IMR-90 (cell line): ENCODE results near the gene MYO3B. TPM values are rescaled to one million over a fixed set of nuclear protein-coding genes. Genes with fewer than 3 reads are reported as not detected.

Experiments used
- ATAC-seq: fragments of 200-7000 bp; cut with Tn5 transposase; 2 replicates; pipeline ENCODE4 v1.9.1; 2020; ENCODE audit warnings: low read depth, mild to moderate bottlenecking, moderate library complexity
- BruUV-seq: library from RNA; stranded (reverse); fragments of 400-500 nt; replicated peaks from 2 replicates; lab custom pipeline; 2021; lab: Mats Ljungman, UMichigan
- CTCF ChIA-PET: fragments of 300-600 bp; formaldehyde crosslinking; extraction: SDS; loops from one replicate; lab custom pipeline; 2021; ENCODE audit warnings: antibody characterized with exemption; lab: Yijun Ruan, JAX
- POLR2A ChIA-PET: fragments of 300-600 bp; sonication (Branson Sonifier 250); formaldehyde crosslinking; loops from one replicate; lab custom pipeline; 2022; ENCODE audit warnings: antibody characterized with exemption; ENCODE audit not compliant: unreplicated experiment; lab: Charles Lee
- DNase-seq: peaks from one replicate; pipeline ENCODE4 v3.0.0; 2013
- H2AFZ ChIP-seq: replicated peaks from 2 replicates; pipeline ENCODE3; 2013; ENCODE audit warnings: low read length, mild to moderate bottlenecking; ENCODE audit not compliant: poor library complexity
- H2AK5ac ChIP-seq: 2 replicates; pipeline ENCODE4 v1.6.1; 2013; ENCODE audit warnings: low read depth, low read length, inconsistent platforms
- H2AK9ac ChIP-seq: replicated peaks from 2 replicates; pipeline ENCODE3; 2013; ENCODE audit warnings: mild to moderate bottlenecking, low read depth, low read length, moderate library complexity; ENCODE audit not compliant: poor library complexity
- H2BK120ac ChIP-seq: 2 replicates; pipeline ENCODE4 v1.6.1; 2013; ENCODE audit warnings: low read depth, low read length, inconsistent platforms
- H2BK15ac ChIP-seq: 3 replicates; pipeline ENCODE4 v1.6.1; 2013; ENCODE audit warnings: low read depth, low read length, inconsistent platforms
- H2BK20ac ChIP-seq: 2 replicates; pipeline ENCODE4 v1.6.1; 2013; ENCODE audit warnings: low read depth, mild to moderate bottlenecking, inconsistent platforms, low read length, moderate library complexity
- H2BK5ac ChIP-seq: 2 replicates; pipeline ENCODE4 v1.6.1; 2013; ENCODE audit warnings: mild to moderate bottlenecking, low read depth, low read length, inconsistent platforms; ENCODE audit not compliant: poor library complexity, severe bottlenecking
- H3K14ac ChIP-seq: replicated peaks from 2 replicates; pipeline ENCODE4 v1.6.1; 2013; ENCODE audit warnings: low read depth, low read length, inconsistent platforms
- H3K18ac ChIP-seq: 2 replicates; pipeline ENCODE4 v1.6.1; 2013; ENCODE audit warnings: low read depth, low read length, control low read depth
- H3K23ac ChIP-seq: 2 replicates; pipeline ENCODE4 v1.6.1; 2013; ENCODE audit warnings: low read depth, low read length, inconsistent platforms
- H3K27ac ChIP-seq: 2 replicates; pipeline ENCODE4 v1.5.1; 2013; ENCODE audit warnings: mild to moderate bottlenecking, control low read depth, low read length; ENCODE audit not compliant: insufficient read depth
- H3K27me3 ChIP-seq: 2 replicates; pipeline ENCODE4 v1.6.1; 2013; ENCODE audit warnings: low read length; ENCODE audit not compliant: control insufficient read depth, insufficient read depth
- H3K36me3 ChIP-seq: 2 replicates; pipeline ENCODE4 v1.6.1; 2013; ENCODE audit warnings: low read length, mixed read lengths; ENCODE audit not compliant: control insufficient read depth, insufficient read depth
- H3K4ac ChIP-seq: 2 replicates; pipeline ENCODE4 v1.6.1; 2013; ENCODE audit warnings: low read depth, low read length, inconsistent platforms
- H3K4me1 ChIP-seq: 2 replicates; pipeline ENCODE4 v1.6.1; 2013; ENCODE audit warnings: low read length, mixed read lengths; ENCODE audit not compliant: control insufficient read depth, insufficient read depth
- H3K4me2 ChIP-seq: 2 replicates; pipeline ENCODE4 v1.6.1; 2013; ENCODE audit warnings: low read depth, mild to moderate bottlenecking, control low read depth, low read length, moderate library complexity
- H3K4me3 ChIP-seq: 2 replicates; pipeline ENCODE4 v1.5.1; 2013; ENCODE audit warnings: low read depth, mild to moderate bottlenecking, control low read depth, low read length, moderate library complexity; ENCODE audit not compliant: insufficient read depth
- H3K56ac ChIP-seq: 2 replicates; pipeline ENCODE4 v1.6.1; 2013; ENCODE audit warnings: low read length, inconsistent platforms; ENCODE audit not compliant: insufficient read depth; ENCODE audit errors: extremely low read depth
- H3K79me1 ChIP-seq, 2 experiments: 2 replicates each; pipeline ENCODE4 v1.6.1; 2013; ENCODE audit warnings: low read length in 2 of 2, inconsistent platforms in 1 of 2, low read depth in 1 of 2
- H3K9ac ChIP-seq: 2 replicates; pipeline ENCODE4 v1.6.1; 2013; ENCODE audit warnings: low read depth, low read length, control low read depth
- H3K9me1 ChIP-seq: 2 replicates; pipeline ENCODE4 v1.6.1; 2013; ENCODE audit warnings: low read length, inconsistent platforms; ENCODE audit not compliant: insufficient read depth
- H3K9me3 ChIP-seq: 2 replicates; pipeline ENCODE4 v1.6.1; 2013; ENCODE audit warnings: low read length; ENCODE audit not compliant: control insufficient read depth, insufficient read depth
- H4K20me1 ChIP-seq: 2 replicates; pipeline ENCODE4 v1.6.1; 2013; ENCODE audit warnings: low read length, inconsistent platforms; ENCODE audit not compliant: insufficient read depth
- H4K5ac ChIP-seq: 2 replicates; pipeline ENCODE4 v1.6.1; 2013; ENCODE audit warnings: mild to moderate bottlenecking, low read depth, low read length, control low read depth
- H4K8ac ChIP-seq, 2 experiments: 2 replicates each; pipeline ENCODE4 v1.6.1; 2013; ENCODE audit warnings: low read depth in 2 of 2, low read length in 2 of 2, control low read depth in 1 of 2, inconsistent platforms in 1 of 2
- H4K91ac ChIP-seq: 2 replicates; pipeline ENCODE4 v1.6.1; 2013; ENCODE audit warnings: low read depth, low read length, inconsistent platforms; ENCODE audit not compliant: insufficient read depth
- FOS ChIP-seq: fragments of 150-350 bp; IDR thresholded peaks from 2 replicates; pipeline ENCODE4 v1.6.1; 2016; ENCODE audit warnings: low read depth, low read length
- MAFK ChIP-seq: IDR thresholded peaks from 2 replicates; pipeline ENCODE4 v1.6.1; 2012; ENCODE audit warnings: low read depth, low read length, improper control_type of control experiment
- MAZ ChIP-seq: IDR thresholded peaks from 2 replicates; pipeline ENCODE4 v1.6.1; 2012; ENCODE audit warnings: low read depth, mild to moderate bottlenecking, low read length, improper control_type of control experiment, moderate library complexity, borderline replicate concordance
- MXI1 ChIP-seq: IDR thresholded peaks from 2 replicates; pipeline ENCODE4 v1.6.1; 2012; ENCODE audit warnings: low read depth, mild to moderate bottlenecking, low read length, moderate library complexity, borderline replicate concordance
- NFE2L2 ChIP-seq: fragments of 150-350 bp; IDR thresholded peaks from 2 replicates; pipeline ENCODE4 v1.6.1; 2016; ENCODE audit warnings: low read depth, mild to moderate bottlenecking, low read length
- POLR2A ChIP-seq: IDR thresholded peaks from 2 replicates; pipeline ENCODE4 v1.6.1; 2012; ENCODE audit warnings: mild to moderate bottlenecking, low read depth, low read length
- RAD21 ChIP-seq: IDR thresholded peaks from 2 replicates; pipeline ENCODE4 v1.6.1; 2012; ENCODE audit warnings: low read length, improper control_type of control experiment
- RCOR1 ChIP-seq: IDR thresholded peaks from 2 replicates; pipeline ENCODE4 v1.6.1; 2012; ENCODE audit warnings: mild to moderate bottlenecking, low read length, improper control_type of control experiment; ENCODE audit not compliant: insufficient replicate concordance
- RFX5 ChIP-seq: IDR thresholded peaks from 2 replicates; pipeline ENCODE4 v1.8.0; 2012; ENCODE audit warnings: low read depth, mild to moderate bottlenecking, low read length, moderate library complexity
- WGBS, 2 experiments: methylation state at CpG; one replicate each; pipeline versions ENCODE4 v1.1.5 to v1.1.7; 2013; ENCODE audit warnings: missing lambda C conversion rate in 2 of 2; ENCODE audit not compliant: insufficient read length in 1 of 2; ENCODE audit errors: extremely low coverage in 2 of 2; 5-methylcytosine and 5-hydroxymethylcytosine counted together
- dilution Hi-C: fragments of 300-500 bp; cut with HindIII; formaldehyde crosslinking; loops from one replicate; pipeline ENCODE4 v1.14.3; 2018; ENCODE audit warnings: low sequenced_read_pairs; ENCODE audit not compliant: unreplicated experiment
- in situ Hi-C: fragments of 300-500 bp; cut with MboI; formaldehyde crosslinking; loops from 3 replicates; pipeline ENCODE4 v1.14.3; 2019; ENCODE audit warnings: low sequenced_read_pairs, inconsistent platforms, mixed read lengths
- intact Hi-C: fragments of 100-400 bp; cut with micrococcal nuclease; formaldehyde crosslinking; loops from 2 replicates; pipeline ENCODE4 v1.10.0; 2022
- polyA plus RNA-seq, 3 experiments: library from polyadenylated mRNA; depleted of rRNA; stranded (reverse); fragments of >200 nt; gene quantifications; 2 replicates each; pipeline ENCODE4 v1.2.3, GENCODE V29; 2012; ENCODE audit warnings: low replicate concordance in 1 of 3
- total RNA-seq: library from RNA; depleted of rRNA; stranded (reverse); fragments of >200 nt; gene quantifications from 2 replicates; pipeline ENCODE4 v1.2.3, GENCODE V29; 2012
- TF ChIP-seq, protein P1 (sequence below): fragments of 150-350 bp; IDR thresholded peaks from 2 replicates; pipeline ENCODE4 v1.6.1; 2017; ENCODE audit warnings: mild to moderate bottlenecking, antibody characterized with exemption, low read length, low read depth
- TF ChIP-seq, protein P2 (sequence below): fragments of 150-350 bp; IDR thresholded peaks from 2 replicates; pipeline ENCODE4 v1.6.1; 2016; ENCODE audit warnings: low read depth, mild to moderate bottlenecking, low read length, moderate library complexity, borderline replicate concordance
- TF ChIP-seq, protein P3 (sequence below): conservative IDR thresholded peaks from 2 replicates; pipeline ENCODE4 v1.5.1; 2012; ENCODE audit warnings: mild to moderate bottlenecking, low read depth, low read length, improper control_type of control experiment

The MYO3B gene
- total and polyA plus RNA-seq, 2 of the 4 experiments (the other 2 are of a cell fraction), result 0.02 TPM; not detected in 1

DNA sequence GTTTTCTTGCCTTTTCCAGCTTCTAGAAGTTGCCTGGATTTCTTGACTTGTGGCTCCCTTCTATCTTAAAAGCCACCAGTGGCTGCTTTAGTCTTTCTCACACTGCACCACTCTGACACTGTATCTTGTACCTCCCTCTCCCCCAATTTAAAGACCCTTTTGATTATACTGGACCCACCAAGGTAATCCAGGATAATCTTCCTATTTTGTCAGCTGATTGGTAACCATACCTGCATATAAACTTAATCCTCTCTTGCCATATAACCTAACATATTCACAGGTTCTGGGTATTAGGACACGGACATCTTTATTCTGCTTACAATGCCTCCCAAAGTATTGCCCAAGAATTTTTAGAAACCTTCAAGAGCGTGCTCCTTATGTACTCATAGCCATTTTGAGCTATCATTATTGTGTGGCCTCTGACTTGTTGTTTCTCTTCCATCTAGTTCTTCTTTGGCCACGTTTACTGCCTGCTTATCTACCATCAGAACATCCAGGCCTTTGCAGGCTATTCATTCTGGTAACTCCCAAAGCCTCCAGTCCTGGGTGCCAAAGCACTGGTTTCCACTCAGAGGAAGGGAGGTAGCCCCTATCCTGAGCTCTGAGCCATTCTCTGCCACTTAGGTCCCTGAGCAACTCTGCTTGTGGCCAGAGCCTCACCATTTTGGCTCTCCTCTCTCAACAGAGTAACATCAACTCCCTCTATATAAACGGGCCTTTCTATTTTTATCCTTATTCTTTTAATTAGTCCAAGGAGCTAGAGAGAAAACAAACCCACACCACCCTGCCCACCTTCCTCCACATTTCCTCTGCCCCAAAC is 70.8 kb downstream of the MYO3B start:
- H4K5ac ChIP-seq, result no peak overlapping the region
- H3K23ac ChIP-seq, result no peak overlapping the region
- H3K9me3 ChIP-seq, result no peaks in the 10 kb centered on the region
- TF ChIP-seq RCOR1 (no peak), MXI1 (no peak), POLR2A (no peak), MAZ (no peak), RAD21 (no peak), FOS (no peak), NFE2L2 (no peak), MAFK (no peak), RFX5 (no peak)
- TF ChIP-seq, protein P1, sequence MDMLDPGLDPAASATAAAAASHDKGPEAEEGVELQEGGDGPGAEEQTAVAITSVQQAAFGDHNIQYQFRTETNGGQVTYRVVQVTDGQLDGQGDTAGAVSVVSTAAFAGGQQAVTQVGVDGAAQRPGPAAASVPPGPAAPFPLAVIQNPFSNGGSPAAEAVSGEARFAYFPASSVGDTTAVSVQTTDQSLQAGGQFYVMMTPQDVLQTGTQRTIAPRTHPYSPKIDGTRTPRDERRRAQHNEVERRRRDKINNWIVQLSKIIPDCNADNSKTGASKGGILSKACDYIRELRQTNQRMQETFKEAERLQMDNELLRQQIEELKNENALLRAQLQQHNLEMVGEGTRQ, result no peak
- TF ChIP-seq, protein P2, sequence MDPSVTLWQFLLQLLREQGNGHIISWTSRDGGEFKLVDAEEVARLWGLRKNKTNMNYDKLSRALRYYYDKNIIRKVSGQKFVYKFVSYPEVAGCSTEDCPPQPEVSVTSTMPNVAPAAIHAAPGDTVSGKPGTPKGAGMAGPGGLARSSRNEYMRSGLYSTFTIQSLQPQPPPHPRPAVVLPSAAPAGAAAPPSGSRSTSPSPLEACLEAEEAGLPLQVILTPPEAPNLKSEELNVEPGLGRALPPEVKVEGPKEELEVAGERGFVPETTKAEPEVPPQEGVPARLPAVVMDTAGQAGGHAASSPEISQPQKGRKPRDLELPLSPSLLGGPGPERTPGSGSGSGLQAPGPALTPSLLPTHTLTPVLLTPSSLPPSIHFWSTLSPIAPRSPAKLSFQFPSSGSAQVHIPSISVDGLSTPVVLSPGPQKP, result no peak
- TF ChIP-seq, protein P3, sequence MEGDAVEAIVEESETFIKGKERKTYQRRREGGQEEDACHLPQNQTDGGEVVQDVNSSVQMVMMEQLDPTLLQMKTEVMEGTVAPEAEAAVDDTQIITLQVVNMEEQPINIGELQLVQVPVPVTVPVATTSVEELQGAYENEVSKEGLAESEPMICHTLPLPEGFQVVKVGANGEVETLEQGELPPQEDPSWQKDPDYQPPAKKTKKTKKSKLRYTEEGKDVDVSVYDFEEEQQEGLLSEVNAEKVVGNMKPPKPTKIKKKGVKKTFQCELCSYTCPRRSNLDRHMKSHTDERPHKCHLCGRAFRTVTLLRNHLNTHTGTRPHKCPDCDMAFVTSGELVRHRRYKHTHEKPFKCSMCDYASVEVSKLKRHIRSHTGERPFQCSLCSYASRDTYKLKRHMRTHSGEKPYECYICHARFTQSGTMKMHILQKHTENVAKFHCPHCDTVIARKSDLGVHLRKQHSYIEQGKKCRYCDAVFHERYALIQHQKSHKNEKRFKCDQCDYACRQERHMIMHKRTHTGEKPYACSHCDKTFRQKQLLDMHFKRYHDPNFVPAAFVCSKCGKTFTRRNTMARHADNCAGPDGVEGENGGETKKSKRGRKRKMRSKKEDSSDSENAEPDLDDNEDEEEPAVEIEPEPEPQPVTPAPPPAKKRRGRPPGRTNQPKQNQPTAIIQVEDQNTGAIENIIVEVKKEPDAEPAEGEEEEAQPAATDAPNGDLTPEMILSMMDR, result no peak
- 51% methylated on average over 3 of the region's 4 CpGs; no CpG with 5 or more reads in 1 of the 2 experiments for WGBS, 2 experiments
- H2BK20ac ChIP-seq, result no peak overlapping the region
- no peak overlapping the region for H2AFZ ChIP-seq
- no peak overlapping the region for H2AK9ac ChIP-seq
- in situ Hi-C loops, result no loop called here
- H3K56ac ChIP-seq, result no peak overlapping the region
- H3K36me3 ChIP-seq, result no peaks in the 10 kb centered on the region
- CTCF ChIA-PET, result interaction anchor here (1.1 kb wide), 1 partner anchor 27 kb away, joined by 4 read pairs; no protein-coding TSS in a partner anchor
- H3K4me3 ChIP-seq, result no peak overlapping the region
- dilution Hi-C loops, result no loop called here
- H3K79me1 ChIP-seq, result no peaks in the 10 kb centered on the region
- POLR2A ChIA-PET, result no interaction called here
- H4K91ac ChIP-seq, result no peak overlapping the region
- no peak overlapping the region for H2BK120ac ChIP-seq
- ATAC-seq, result no peak
- H3K27ac ChIP-seq, result no peak overlapping the region
- no peak overlapping the region for H3K14ac ChIP-seq
- no peak overlapping the region for H2BK5ac ChIP-seq
- H4K8ac ChIP-seq, result no peak overlapping the region
- no peaks in the 10 kb centered on the region for H4K20me1 ChIP-seq
- H2AK5ac ChIP-seq, result no peak overlapping the region
- no TSS peak for BruUV-seq
- no peaks in the 10 kb centered on the region for H3K4me1 ChIP-seq
- H3K27me3 ChIP-seq, result peaks cover 8% of the 10 kb centered on the region
- intact Hi-C loops, result no loop called here
- H3K9me1 ChIP-seq, result no peaks in the 10 kb centered on the region
- H3K18ac ChIP-seq, result no peak overlapping the region
- DNase-seq, result no peak
- H3K4ac ChIP-seq, result no peak overlapping the region
- no peak overlapping the region for H3K9ac ChIP-seq
- H3K4me2 ChIP-seq, result no peak overlapping the region
- H2BK15ac ChIP-seq, result no peak overlapping the region
